ENCODE measurements around the gene SLCO4A1.
A peak's percentile ranks its signal among the peaks of the same experiment; 100 is the strongest.

DNA sequence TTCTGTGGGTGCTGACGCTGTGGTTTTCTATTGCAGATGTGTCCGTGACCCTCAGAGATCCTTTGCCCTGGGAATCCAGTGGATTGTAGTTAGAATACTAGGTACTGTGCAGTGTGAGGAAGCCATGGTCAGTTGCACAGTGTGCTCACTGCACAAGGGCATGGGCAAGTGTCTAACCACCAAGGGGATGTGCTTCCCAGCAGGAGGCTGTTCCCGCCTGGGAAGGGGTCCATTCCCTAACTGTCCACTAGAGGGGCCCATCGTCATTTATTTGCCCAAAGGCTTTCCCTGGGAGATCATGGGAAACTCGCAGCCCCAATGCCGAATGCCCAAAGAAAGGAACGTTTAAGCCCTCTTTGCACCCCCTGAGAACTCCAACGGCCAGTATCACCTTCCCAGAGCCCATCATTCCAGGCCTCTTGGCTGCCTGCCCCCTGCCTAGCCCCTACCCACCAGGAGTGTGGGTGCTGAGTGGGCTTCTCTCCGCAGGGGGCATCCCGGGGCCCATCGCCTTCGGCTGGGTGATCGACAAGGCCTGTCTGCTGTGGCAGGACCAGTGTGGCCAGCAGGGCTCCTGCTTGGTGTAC lies 26.2 kb downstream of the SLCO4A1 start:
- TF ChIP-seq, protein P1, sequence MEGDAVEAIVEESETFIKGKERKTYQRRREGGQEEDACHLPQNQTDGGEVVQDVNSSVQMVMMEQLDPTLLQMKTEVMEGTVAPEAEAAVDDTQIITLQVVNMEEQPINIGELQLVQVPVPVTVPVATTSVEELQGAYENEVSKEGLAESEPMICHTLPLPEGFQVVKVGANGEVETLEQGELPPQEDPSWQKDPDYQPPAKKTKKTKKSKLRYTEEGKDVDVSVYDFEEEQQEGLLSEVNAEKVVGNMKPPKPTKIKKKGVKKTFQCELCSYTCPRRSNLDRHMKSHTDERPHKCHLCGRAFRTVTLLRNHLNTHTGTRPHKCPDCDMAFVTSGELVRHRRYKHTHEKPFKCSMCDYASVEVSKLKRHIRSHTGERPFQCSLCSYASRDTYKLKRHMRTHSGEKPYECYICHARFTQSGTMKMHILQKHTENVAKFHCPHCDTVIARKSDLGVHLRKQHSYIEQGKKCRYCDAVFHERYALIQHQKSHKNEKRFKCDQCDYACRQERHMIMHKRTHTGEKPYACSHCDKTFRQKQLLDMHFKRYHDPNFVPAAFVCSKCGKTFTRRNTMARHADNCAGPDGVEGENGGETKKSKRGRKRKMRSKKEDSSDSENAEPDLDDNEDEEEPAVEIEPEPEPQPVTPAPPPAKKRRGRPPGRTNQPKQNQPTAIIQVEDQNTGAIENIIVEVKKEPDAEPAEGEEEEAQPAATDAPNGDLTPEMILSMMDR (IDR thresholded peaks at IDR 0.05; ENCODE audit: low read depth, low read length, poor library complexity, severe bottlenecking) = peak; percentile 69
- TF ChIP-seq EZH2phosphoT487 (IDR thresholded peaks at IDR 0.05; ENCODE audit: borderline replicate concordance, low read length) = no peak

Data from DOHH2 (cell line).